PFSK-1 (cell line): ENCODE measurements around the gene TMEM63A.

Source experiments
- FOXP2 ChIP-seq: optimal IDR thresholded peaks from 2 replicates; pipeline ENCODE3; 2011; ENCODE audit warnings: borderline replicate concordance, control low read depth, inconsistent platforms; ENCODE audit not compliant: insufficient read depth; ENCODE audit errors: extremely low read length, extremely low read depth
- POLR2AphosphoS5 ChIP-seq: IDR thresholded peaks from 2 replicates; pipeline ENCODE4 v1.6.1; 2012; ENCODE audit warnings: low read depth, mild to moderate bottlenecking, control low read depth, low read length, moderate library complexity
- SIN3A ChIP-seq: IDR thresholded peaks from 2 replicates; pipeline ENCODE4 v1.6.1; 2012; ENCODE audit warnings: mild to moderate bottlenecking, low read length, moderate library complexity, borderline replicate concordance; ENCODE audit not compliant: insufficient read depth
- TAF1 ChIP-seq: IDR thresholded peaks from 2 replicates; pipeline ENCODE4 v1.6.1; 2012; ENCODE audit warnings: low read length, control low read depth, borderline replicate concordance; ENCODE audit not compliant: insufficient read depth
- TF ChIP-seq, protein P1 (sequence below), 2 experiments: IDR thresholded peaks; 2 replicates each; pipeline versions ENCODE4 v1.6.1 to v1.8.0; 2011 to 2012; ENCODE audit warnings: low read depth in 2 of 2, low read length in 2 of 2, control low read depth in 1 of 2, inconsistent platforms in 1 of 2, mild to moderate bottlenecking in 1 of 2, moderate library complexity in 1 of 2; ENCODE audit not compliant: insufficient read depth in 1 of 2

Gene TMEM63A

GRCh38 chr1:225848030-225848955 lies 33.9 kb downstream of the TMEM63A start:
- no peak for TF ChIP-seq SIN3A
- no peak for TF ChIP-seq FOXP2
- TF ChIP-seq, protein P1, sequence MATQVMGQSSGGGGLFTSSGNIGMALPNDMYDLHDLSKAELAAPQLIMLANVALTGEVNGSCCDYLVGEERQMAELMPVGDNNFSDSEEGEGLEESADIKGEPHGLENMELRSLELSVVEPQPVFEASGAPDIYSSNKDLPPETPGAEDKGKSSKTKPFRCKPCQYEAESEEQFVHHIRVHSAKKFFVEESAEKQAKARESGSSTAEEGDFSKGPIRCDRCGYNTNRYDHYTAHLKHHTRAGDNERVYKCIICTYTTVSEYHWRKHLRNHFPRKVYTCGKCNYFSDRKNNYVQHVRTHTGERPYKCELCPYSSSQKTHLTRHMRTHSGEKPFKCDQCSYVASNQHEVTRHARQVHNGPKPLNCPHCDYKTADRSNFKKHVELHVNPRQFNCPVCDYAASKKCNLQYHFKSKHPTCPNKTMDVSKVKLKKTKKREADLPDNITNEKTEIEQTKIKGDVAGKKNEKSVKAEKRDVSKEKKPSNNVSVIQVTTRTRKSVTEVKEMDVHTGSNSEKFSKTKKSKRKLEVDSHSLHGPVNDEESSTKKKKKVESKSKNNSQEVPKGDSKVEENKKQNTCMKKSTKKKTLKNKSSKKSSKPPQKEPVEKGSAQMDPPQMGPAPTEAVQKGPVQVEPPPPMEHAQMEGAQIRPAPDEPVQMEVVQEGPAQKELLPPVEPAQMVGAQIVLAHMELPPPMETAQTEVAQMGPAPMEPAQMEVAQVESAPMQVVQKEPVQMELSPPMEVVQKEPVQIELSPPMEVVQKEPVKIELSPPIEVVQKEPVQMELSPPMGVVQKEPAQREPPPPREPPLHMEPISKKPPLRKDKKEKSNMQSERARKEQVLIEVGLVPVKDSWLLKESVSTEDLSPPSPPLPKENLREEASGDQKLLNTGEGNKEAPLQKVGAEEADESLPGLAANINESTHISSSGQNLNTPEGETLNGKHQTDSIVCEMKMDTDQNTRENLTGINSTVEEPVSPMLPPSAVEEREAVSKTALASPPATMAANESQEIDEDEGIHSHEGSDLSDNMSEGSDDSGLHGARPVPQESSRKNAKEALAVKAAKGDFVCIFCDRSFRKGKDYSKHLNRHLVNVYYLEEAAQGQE (IDR thresholded peaks at IDR 0.05; ENCODE audit: insufficient read depth in 1 of 2, low read depth in 2 of 2, low read length in 2 of 2): no peak
- no peak for TF ChIP-seq TAF1
- TF ChIP-seq POLR2AphosphoS5: no peak

DNA sequence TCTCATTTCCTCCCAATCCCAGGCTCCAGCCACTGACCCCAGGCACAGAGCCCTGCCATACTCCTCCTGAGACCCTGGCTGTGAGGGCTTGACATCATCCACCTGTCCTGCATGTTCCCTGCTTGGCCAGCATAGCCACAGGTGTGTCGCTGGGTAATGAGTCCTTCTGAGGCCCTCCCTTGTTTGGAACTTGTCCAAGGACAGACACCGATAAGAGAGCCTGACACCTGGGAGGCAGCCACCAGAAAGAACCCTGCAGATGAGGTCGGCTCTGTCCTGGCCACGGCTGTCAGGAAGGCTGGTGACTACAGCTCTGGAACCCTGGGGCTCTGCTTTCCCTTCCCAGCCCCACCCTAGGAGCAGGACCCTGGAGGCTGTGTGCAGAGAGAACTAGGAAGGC lies 34.6 kb downstream of the TMEM63A start:
- TF ChIP-seq FOXP2 (no peak), TAF1 (no peak), POLR2AphosphoS5 (no peak), SIN3A (no peak)
- TF ChIP-seq, protein P1 (IDR thresholded peaks at IDR 0.05; ENCODE audit: insufficient read depth in 1 of 2, low read depth in 2 of 2, low read length in 2 of 2): no peak

- TF ChIP-seq TAF1 (no peak), SIN3A (no peak), POLR2AphosphoS5 (no peak)
- TF ChIP-seq, protein P1 (IDR thresholded peaks at IDR 0.05; ENCODE audit: insufficient read depth in 1 of 2, low read depth in 2 of 2, low read length in 2 of 2): no peak
These were observed 35.6 kb downstream of the TMEM63A start for GRCh38 chr1:225846331-225847310.

GRCh38 chr1:225845571-225846259 lies 36.5 kb downstream of the TMEM63A start:
- TF ChIP-seq POLR2AphosphoS5: no peak
- no peak for TF ChIP-seq SIN3A
- no peak for TF ChIP-seq TAF1
- TF ChIP-seq, protein P1 (IDR thresholded peaks at IDR 0.05; ENCODE audit: insufficient read depth in 1 of 2, low read depth in 2 of 2, low read length in 2 of 2): no peak
- TF ChIP-seq FOXP2: no peak
